22Rv1 (cell line): ENCODE data around the gene ZNF423.

Experiments
- ZFX ChIP-seq: fragments of 450-650 bp; IDR thresholded peaks from 2 replicates; pipeline ENCODE4 v1.6.1; 2017; ENCODE audit warnings: antibody characterized with exemption, borderline replicate concordance
- TF ChIP-seq, protein P1 (sequence below): fragments of 450-650 bp; IDR thresholded peaks from 2 replicates; pipeline ENCODE4 v1.5.1; 2017; ENCODE audit warnings: mild to moderate bottlenecking

DNA sequence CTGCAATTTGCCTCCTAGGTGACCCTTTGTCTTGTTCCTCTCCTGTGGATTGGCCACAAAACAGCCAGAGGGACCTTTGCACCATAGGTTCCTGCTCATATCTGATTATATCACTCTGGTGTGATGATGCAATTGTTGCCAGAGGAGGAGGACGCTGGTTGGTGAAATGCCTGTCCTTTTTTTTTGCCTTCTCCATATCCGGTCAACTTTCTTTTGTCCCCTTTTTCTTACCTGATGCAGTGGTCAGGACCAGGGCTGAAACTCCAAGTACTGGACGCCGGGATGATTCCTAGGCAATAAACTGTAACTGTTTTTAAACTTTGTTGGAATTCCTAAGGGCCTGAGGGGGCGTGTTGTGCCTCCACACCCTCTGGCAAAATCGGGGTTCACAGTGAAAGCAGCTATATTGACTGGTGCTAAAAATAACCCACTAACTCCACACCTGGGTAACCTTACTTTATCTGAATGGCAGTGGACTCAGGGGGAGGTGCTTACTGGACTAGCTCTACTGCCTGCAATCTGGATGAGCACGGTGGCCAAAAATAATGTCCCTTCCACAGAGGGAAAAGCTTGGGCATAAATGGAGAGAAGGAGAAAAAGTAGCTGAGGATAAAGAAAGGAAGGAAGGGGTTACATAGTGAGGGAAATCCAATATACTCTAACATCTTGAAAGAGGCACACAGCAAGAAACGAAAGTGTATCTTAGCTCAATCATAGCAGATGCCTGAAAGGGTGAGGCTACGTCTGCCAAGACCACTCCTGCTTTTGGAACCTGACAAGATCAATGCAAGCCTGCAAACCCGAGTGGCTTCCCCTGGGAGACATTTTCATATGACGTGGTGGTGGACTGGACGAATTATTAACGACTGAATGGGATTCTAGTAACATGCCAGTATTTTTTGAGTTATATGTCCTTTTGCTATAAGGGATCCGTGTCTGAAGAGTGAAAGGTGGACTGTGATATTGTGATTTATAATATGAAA is 28.4 kb upstream of the ZNF423 start:
- TF ChIP-seq, protein P1, sequence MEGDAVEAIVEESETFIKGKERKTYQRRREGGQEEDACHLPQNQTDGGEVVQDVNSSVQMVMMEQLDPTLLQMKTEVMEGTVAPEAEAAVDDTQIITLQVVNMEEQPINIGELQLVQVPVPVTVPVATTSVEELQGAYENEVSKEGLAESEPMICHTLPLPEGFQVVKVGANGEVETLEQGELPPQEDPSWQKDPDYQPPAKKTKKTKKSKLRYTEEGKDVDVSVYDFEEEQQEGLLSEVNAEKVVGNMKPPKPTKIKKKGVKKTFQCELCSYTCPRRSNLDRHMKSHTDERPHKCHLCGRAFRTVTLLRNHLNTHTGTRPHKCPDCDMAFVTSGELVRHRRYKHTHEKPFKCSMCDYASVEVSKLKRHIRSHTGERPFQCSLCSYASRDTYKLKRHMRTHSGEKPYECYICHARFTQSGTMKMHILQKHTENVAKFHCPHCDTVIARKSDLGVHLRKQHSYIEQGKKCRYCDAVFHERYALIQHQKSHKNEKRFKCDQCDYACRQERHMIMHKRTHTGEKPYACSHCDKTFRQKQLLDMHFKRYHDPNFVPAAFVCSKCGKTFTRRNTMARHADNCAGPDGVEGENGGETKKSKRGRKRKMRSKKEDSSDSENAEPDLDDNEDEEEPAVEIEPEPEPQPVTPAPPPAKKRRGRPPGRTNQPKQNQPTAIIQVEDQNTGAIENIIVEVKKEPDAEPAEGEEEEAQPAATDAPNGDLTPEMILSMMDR, result no peak
- TF ChIP-seq ZFX, result no peak
